HepG2 (cell line): ENCODE data around the gene UNC5B. TPM values are rescaled to one million over a fixed set of nuclear protein-coding genes. Genes with fewer than 3 reads are reported as not detected.

Experiments
- FOXA1 ChIP-seq, 2 experiments: fragments of 450-650 bp in 1 of 2; sonication (generic) in 1 of 2; formaldehyde crosslinking in 1 of 2; IDR thresholded peaks; 2 replicates each; pipeline versions ENCODE4 v1.4.0 to v1.6.1; 2016 to 2020; ENCODE audit warnings: missing genetic modification reagents in 1 of 2
- HOXD1 ChIP-seq: sonication (generic); formaldehyde crosslinking; IDR thresholded peaks from 2 replicates; pipeline ENCODE4 v1.5.0; 2020; ENCODE audit warnings: missing genetic modification reagents
- JUNB ChIP-seq: sonication (generic); formaldehyde crosslinking; IDR thresholded peaks from 2 replicates; pipeline ENCODE4 v1.8.0; 2022; ENCODE audit warnings: missing genetic modification reagents, mild to moderate bottlenecking, borderline replicate concordance
- MLLT10 ChIP-seq: sonication (generic); formaldehyde crosslinking; IDR thresholded peaks from 2 replicates; pipeline ENCODE4 v1.4.0; 2020; ENCODE audit warnings: missing genetic modification reagents
- SIN3A ChIP-seq: IDR thresholded peaks from 2 replicates; pipeline ENCODE4 v1.6.1; 2011; ENCODE audit warnings: low read depth, mild to moderate bottlenecking, control low read depth, low read length, borderline replicate concordance
- U2AF2 ChIP-seq: fragments of 200-400 bp; formaldehyde crosslinking; IDR thresholded peaks from 2 replicates; pipeline ENCODE4 v1.6.1; 2017; ENCODE audit warnings: low read depth, mild to moderate bottlenecking, low read length
- ZNF446 ChIP-seq: sonication (generic); formaldehyde crosslinking; IDR thresholded peaks from 2 replicates; pipeline ENCODE4 v1.5.0; 2020; ENCODE audit warnings: mild to moderate bottlenecking, missing genetic modification reagents
- ZNF567 ChIP-seq: sonication (generic); formaldehyde crosslinking; IDR thresholded peaks from 2 replicates; pipeline ENCODE4 v1.8.1; 2023; ENCODE audit warnings: mild to moderate bottlenecking, missing genetic modification reagents, borderline replicate concordance
- ZNF782 ChIP-seq: sonication (generic); formaldehyde crosslinking; IDR thresholded peaks from 2 replicates; pipeline ENCODE4 v1.4.0; 2020; ENCODE audit warnings: missing genetic modification reagents, mild to moderate bottlenecking, borderline replicate concordance
- polyA plus RNA-seq, 8 experiments: library from polyadenylated mRNA; depleted of rRNA in 3 of 8; stranded (reverse) in 7 of 8; unstranded in 1 of 8; fragments of >200 nt; fragmentation: Illumina TruSeq in 4 of 8; extraction: Trizol in 4 of 8; gene quantifications; 2 replicates each; pipeline versions ENCODE4 v1.2.1 to v1.2.3, GENCODE V29; 2011 to 2016; ENCODE audit warnings: low read depth in 4 of 8, missing spikeins in 1 of 8, mixed read lengths in 1 of 8; ENCODE audit not compliant: insufficient read depth in 1 of 8
- total RNA-seq, 5 experiments: library from RNA; depleted of rRNA; stranded (reverse); fragments of >200 nt; fragmentation: Illumina TruSeq; extraction: Trizol; gene quantifications; 2 replicates each; pipeline ENCODE4 v1.2.3, GENCODE V29; 2016; ENCODE audit warnings: low read depth in 1 of 5
- TF ChIP-seq, protein P1 (sequence below): sonication (generic); formaldehyde crosslinking; IDR thresholded peaks from 2 replicates; pipeline ENCODE4 v1.4.0; 2020; ENCODE audit warnings: missing genetic modification reagents
- TF ChIP-seq, protein P2 (sequence below): sonication (generic); formaldehyde crosslinking; conservative IDR thresholded peaks from 2 replicates; pipeline ENCODE4 v1.4.0; 2020; ENCODE audit warnings: missing genetic modification reagents

Gene UNC5B
- total and polyA plus RNA-seq, 2 of the 13 experiments (the other 11 are each of a cell fraction or from before 2014, with no cell fraction given) = 0.07 TPM

DNA sequence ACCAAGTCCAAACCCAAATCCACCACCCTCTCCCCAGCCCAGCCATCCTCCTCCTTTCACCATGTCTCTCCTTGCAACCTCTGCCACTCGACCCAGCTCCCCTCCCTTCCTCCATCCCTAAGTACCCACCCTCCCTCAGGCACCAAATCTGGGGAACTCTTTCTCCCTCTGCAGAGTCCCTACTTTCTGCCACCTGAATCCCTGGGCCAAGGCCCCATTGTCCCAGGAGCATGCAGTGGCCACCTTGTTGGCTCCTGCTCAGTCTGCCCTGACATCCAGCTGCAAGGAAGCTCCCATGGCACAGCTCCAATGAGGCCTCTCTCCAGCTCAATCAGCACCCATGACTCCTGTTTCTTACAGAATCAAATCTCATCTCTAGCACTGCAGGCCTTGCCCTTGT, 5.5 kb upstream of the UNC5B start (continued):
- TF ChIP-seq ZNF782 (CRISPR knock-in tag) (no peak), JUNB (no peak), HOXD1 (CRISPR knock-in tag) (no peak), FOXA1 (IDR thresholded peaks at IDR 0.05) (no peak), FOXA1 (CRISPR knock-in tag; IDR thresholded peaks at IDR 0.05) (no peak), ZNF567 (no peak), U2AF2 (no peak), SIN3A (no peak), MLLT10 (CRISPR knock-in tag) (no peak), ZNF446 (CRISPR knock-in tag) (no peak)
- TF ChIP-seq, protein P1, sequence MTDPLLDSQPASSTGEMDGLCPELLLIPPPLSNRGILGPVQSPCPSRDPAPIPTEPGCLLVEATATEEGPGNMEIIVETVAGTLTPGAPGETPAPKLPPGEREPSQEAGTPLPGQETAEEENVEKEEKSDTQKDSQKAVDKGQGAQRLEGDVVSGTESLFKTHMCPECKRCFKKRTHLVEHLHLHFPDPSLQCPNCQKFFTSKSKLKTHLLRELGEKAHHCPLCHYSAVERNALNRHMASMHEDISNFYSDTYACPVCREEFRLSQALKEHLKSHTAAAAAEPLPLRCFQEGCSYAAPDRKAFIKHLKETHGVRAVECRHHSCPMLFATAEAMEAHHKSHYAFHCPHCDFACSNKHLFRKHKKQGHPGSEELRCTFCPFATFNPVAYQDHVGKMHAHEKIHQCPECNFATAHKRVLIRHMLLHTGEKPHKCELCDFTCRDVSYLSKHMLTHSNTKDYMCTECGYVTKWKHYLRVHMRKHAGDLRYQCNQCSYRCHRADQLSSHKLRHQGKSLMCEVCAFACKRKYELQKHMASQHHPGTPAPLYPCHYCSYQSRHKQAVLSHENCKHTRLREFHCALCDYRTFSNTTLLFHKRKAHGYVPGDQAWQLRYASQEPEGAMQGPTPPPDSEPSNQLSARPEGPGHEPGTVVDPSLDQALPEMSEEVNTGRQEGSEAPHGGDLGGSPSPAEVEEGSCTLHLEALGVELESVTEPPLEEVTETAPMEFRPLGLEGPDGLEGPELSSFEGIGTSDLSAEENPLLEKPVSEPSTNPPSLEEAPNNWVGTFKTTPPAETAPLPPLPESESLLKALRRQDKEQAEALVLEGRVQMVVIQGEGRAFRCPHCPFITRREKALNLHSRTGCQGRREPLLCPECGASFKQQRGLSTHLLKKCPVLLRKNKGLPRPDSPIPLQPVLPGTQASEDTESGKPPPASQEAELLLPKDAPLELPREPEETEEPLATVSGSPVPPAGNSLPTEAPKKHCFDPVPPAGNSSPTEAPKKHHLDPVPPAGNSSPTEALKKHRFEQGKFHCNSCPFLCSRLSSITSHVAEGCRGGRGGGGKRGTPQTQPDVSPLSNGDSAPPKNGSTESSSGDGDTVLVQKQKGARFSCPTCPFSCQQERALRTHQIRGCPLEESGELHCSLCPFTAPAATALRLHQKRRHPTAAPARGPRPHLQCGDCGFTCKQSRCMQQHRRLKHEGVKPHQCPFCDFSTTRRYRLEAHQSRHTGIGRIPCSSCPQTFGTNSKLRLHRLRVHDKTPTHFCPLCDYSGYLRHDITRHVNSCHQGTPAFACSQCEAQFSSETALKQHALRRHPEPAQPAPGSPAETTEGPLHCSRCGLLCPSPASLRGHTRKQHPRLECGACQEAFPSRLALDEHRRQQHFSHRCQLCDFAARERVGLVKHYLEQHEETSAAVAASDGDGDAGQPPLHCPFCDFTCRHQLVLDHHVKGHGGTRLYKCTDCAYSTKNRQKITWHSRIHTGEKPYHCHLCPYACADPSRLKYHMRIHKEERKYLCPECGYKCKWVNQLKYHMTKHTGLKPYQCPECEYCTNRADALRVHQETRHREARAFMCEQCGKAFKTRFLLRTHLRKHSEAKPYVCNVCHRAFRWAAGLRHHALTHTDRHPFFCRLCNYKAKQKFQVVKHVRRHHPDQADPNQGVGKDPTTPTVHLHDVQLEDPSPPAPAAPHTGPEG = no peak
- TF ChIP-seq, protein P2, sequence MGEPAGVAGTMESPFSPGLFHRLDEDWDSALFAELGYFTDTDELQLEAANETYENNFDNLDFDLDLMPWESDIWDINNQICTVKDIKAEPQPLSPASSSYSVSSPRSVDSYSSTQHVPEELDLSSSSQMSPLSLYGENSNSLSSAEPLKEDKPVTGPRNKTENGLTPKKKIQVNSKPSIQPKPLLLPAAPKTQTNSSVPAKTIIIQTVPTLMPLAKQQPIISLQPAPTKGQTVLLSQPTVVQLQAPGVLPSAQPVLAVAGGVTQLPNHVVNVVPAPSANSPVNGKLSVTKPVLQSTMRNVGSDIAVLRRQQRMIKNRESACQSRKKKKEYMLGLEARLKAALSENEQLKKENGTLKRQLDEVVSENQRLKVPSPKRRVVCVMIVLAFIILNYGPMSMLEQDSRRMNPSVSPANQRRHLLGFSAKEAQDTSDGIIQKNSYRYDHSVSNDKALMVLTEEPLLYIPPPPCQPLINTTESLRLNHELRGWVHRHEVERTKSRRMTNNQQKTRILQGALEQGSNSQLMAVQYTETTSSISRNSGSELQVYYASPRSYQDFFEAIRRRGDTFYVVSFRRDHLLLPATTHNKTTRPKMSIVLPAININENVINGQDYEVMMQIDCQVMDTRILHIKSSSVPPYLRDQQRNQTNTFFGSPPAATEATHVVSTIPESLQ (CRISPR knock-in tag) = no peak
